ENCODE data around the gene MDFIC.

The MDFIC gene

GRCh38 chr7:114953724-114954123 is 31.8 kb downstream of the MDFIC start:
- Histone ChIP-seq H3K9me3 (ENCODE audit: insufficient read depth, low read depth, low read length) (no peaks in the 10 kb centered on the region), H3K36me3 (ENCODE audit: insufficient read depth, low read length) (no peaks in the 10 kb centered on the region), H3K4me1 (ENCODE audit: insufficient read depth, low read length) (no peaks in the 10 kb centered on the region), H3K27ac (ENCODE audit: low read depth, low read length) (no peak overlapping the region), H3K27me3 (ENCODE audit: insufficient read depth, low read length) (no peaks in the 10 kb centered on the region), H3K9ac (ENCODE audit: low read depth, low read length) (no peak overlapping the region), H3K4me3 (ENCODE audit: low read length) (no peak overlapping the region)
- 97% methylated on average over 2 of the region's 2 CpGs for WGBS

GRCh38 chr7:114956702-114957101 is 34.8 kb downstream of the MDFIC start:
- no peaks in the 10 kb centered on the region for H3K9me3 ChIP-seq (ENCODE audit: insufficient read depth, low read depth, low read length)
- H3K27ac ChIP-seq (ENCODE audit: low read depth, low read length) = no peak overlapping the region
- no peaks in the 10 kb centered on the region for H3K36me3 ChIP-seq (ENCODE audit: insufficient read depth, low read length)
- no peaks in the 10 kb centered on the region for H3K27me3 ChIP-seq (ENCODE audit: insufficient read depth, low read length)
- H3K9ac ChIP-seq (ENCODE audit: low read depth, low read length) = no peak overlapping the region
- H3K4me1 ChIP-seq (ENCODE audit: insufficient read depth, low read length) = no peaks in the 10 kb centered on the region
- H3K4me3 ChIP-seq (ENCODE audit: low read length) = no peak overlapping the region

- Histone ChIP-seq H3K9me3 (ENCODE audit: insufficient read depth, low read depth, low read length) (no peaks in the 10 kb centered on the region), H3K4me3 (ENCODE audit: low read length) (no peak overlapping the region), H3K36me3 (ENCODE audit: insufficient read depth, low read length) (no peaks in the 10 kb centered on the region), H3K27me3 (ENCODE audit: insufficient read depth, low read length) (no peaks in the 10 kb centered on the region), H3K9ac (ENCODE audit: low read depth, low read length) (no peak overlapping the region), H3K27ac (ENCODE audit: low read depth, low read length) (no peak overlapping the region), H3K4me1 (ENCODE audit: insufficient read depth, low read length) (no peaks in the 10 kb centered on the region)
- WGBS = no CpG with 5 or more reads among the region's 1 CpG
Observed at GRCh38 chr7:114957444-114957843, 35.5 kb downstream of the MDFIC start.

GRCh38 chr7:114959931-114960330 is 38.0 kb downstream of the MDFIC start:
- 97% methylated on average over 2 of the region's 3 CpGs for WGBS
- no peaks in the 10 kb centered on the region for H3K9me3 ChIP-seq (ENCODE audit: insufficient read depth, low read depth, low read length)
- no peak overlapping the region for H3K4me3 ChIP-seq (ENCODE audit: low read length)
- H3K27ac ChIP-seq (ENCODE audit: low read depth, low read length) = no peak overlapping the region
- H3K4me1 ChIP-seq (ENCODE audit: insufficient read depth, low read length) = no peaks in the 10 kb centered on the region
- H3K9ac ChIP-seq (ENCODE audit: low read depth, low read length) = no peak overlapping the region
- no peaks in the 10 kb centered on the region for H3K36me3 ChIP-seq (ENCODE audit: insufficient read depth, low read length)
- H3K27me3 ChIP-seq (ENCODE audit: insufficient read depth, low read length) = no peaks in the 10 kb centered on the region

- Histone ChIP-seq H3K36me3 (ENCODE audit: insufficient read depth, low read length) (no peaks in the 10 kb centered on the region), H3K9ac (ENCODE audit: low read depth, low read length) (no peak overlapping the region), H3K4me3 (ENCODE audit: low read length) (no peak overlapping the region), H3K9me3 (ENCODE audit: insufficient read depth, low read depth, low read length) (no peaks in the 10 kb centered on the region), H3K4me1 (ENCODE audit: insufficient read depth, low read length) (no peaks in the 10 kb centered on the region), H3K27ac (ENCODE audit: low read depth, low read length) (no peak overlapping the region), H3K27me3 (ENCODE audit: insufficient read depth, low read length) (no peaks in the 10 kb centered on the region)
- 98% methylated on average over 3 of the region's 3 CpGs for WGBS
Observed at GRCh38 chr7:114962441-114962840, 40.5 kb downstream of the MDFIC start.

- Histone ChIP-seq H3K27ac (ENCODE audit: low read depth, low read length) (no peak overlapping the region), H3K9me3 (ENCODE audit: insufficient read depth, low read depth, low read length) (no peaks in the 10 kb centered on the region), H3K9ac (ENCODE audit: low read depth, low read length) (no peak overlapping the region), H3K4me3 (ENCODE audit: low read length) (no peak overlapping the region), H3K4me1 (ENCODE audit: insufficient read depth, low read length) (no peaks in the 10 kb centered on the region), H3K36me3 (ENCODE audit: insufficient read depth, low read length) (no peaks in the 10 kb centered on the region), H3K27me3 (ENCODE audit: insufficient read depth, low read length) (no peaks in the 10 kb centered on the region)
- WGBS = 100% methylated on average over 2 of the region's 2 CpGs
Observed at GRCh38 chr7:114966156-114966555, 44.3 kb downstream of the MDFIC start.

- H3K4me3 ChIP-seq (ENCODE audit: low read length) = no peak overlapping the region
- WGBS = 100% methylated on average over 3 of the region's 4 CpGs
Observed at GRCh38 chr7:114969096-114969495, 47.2 kb downstream of the MDFIC start.

GRCh38 chr7:114970308-114970707 is 48.4 kb downstream of the MDFIC start:
- Histone ChIP-seq H3K27me3 (ENCODE audit: insufficient read depth, low read length) (no peaks in the 10 kb centered on the region), H3K4me1 (ENCODE audit: insufficient read depth, low read length) (peaks cover 13% of the 10 kb centered on the region), H3K4me3 (ENCODE audit: low read length) (no peak overlapping the region), H3K9ac (ENCODE audit: low read depth, low read length) (no peak overlapping the region), H3K9me3 (ENCODE audit: insufficient read depth, low read depth, low read length) (no peaks in the 10 kb centered on the region), H3K27ac (ENCODE audit: low read depth, low read length) (no peak overlapping the region), H3K36me3 (ENCODE audit: insufficient read depth, low read length) (no peaks in the 10 kb centered on the region)
- 94% methylated on average over 3 of the region's 3 CpGs for WGBS

More at GRCh38 chr7:114969096-114969495, 47.2 kb downstream of the MDFIC start:
- Histone ChIP-seq H3K9ac (ENCODE audit: low read depth, low read length) (no peak overlapping the region), H3K4me1 (ENCODE audit: insufficient read depth, low read length) (peaks cover 13% of the 10 kb centered on the region), H3K27me3 (ENCODE audit: insufficient read depth, low read length) (no peaks in the 10 kb centered on the region), H3K36me3 (ENCODE audit: insufficient read depth, low read length) (no peaks in the 10 kb centered on the region), H3K27ac (ENCODE audit: low read depth, low read length) (no peak overlapping the region), H3K9me3 (ENCODE audit: insufficient read depth, low read depth, low read length) (no peaks in the 10 kb centered on the region)

- H3K27me3 ChIP-seq (ENCODE audit: insufficient read depth, low read length) = no peaks in the 10 kb centered on the region
- H3K9me3 ChIP-seq (ENCODE audit: insufficient read depth, low read depth, low read length) = no peaks in the 10 kb centered on the region
- no peaks in the 10 kb centered on the region for H3K36me3 ChIP-seq (ENCODE audit: insufficient read depth, low read length)
- H3K4me1 ChIP-seq (ENCODE audit: insufficient read depth, low read length) = peaks cover 13% of the 10 kb centered on the region
- no peak overlapping the region for H3K4me3 ChIP-seq (ENCODE audit: low read length)
- 90% methylated on average over 1 of the region's 1 CpG for WGBS
- no peak overlapping the region for H3K9ac ChIP-seq (ENCODE audit: low read depth, low read length)
- H3K27ac ChIP-seq (ENCODE audit: low read depth, low read length) = no peak overlapping the region
Observed at GRCh38 chr7:114970732-114971131, 48.8 kb downstream of the MDFIC start.

- Histone ChIP-seq H3K4me3 (ENCODE audit: low read length) (no peak overlapping the region), H3K27me3 (ENCODE audit: insufficient read depth, low read length) (no peaks in the 10 kb centered on the region), H3K9me3 (ENCODE audit: insufficient read depth, low read depth, low read length) (no peaks in the 10 kb centered on the region), H3K4me1 (ENCODE audit: insufficient read depth, low read length) (peaks cover 13% of the 10 kb centered on the region), H3K27ac (ENCODE audit: low read depth, low read length) (no peak overlapping the region), H3K36me3 (ENCODE audit: insufficient read depth, low read length) (no peaks in the 10 kb centered on the region), H3K9ac (ENCODE audit: low read depth, low read length) (no peak overlapping the region)
- 93% methylated on average over 3 of the region's 3 CpGs for WGBS
Observed at GRCh38 chr7:114972567-114972966, 50.7 kb downstream of the MDFIC start.

- Histone ChIP-seq H3K9ac (ENCODE audit: low read depth, low read length) (no peak overlapping the region), H3K4me1 (ENCODE audit: insufficient read depth, low read length) (peaks cover 13% of the 10 kb centered on the region), H3K27me3 (ENCODE audit: insufficient read depth, low read length) (no peaks in the 10 kb centered on the region), H3K4me3 (ENCODE audit: low read length) (no peak overlapping the region), H3K36me3 (ENCODE audit: insufficient read depth, low read length) (no peaks in the 10 kb centered on the region), H3K9me3 (ENCODE audit: insufficient read depth, low read depth, low read length) (no peaks in the 10 kb centered on the region), H3K27ac (ENCODE audit: low read depth, low read length) (no peak overlapping the region)
- WGBS = 97% methylated on average over 3 of the region's 3 CpGs
Observed at GRCh38 chr7:114973147-114973546, 51.3 kb downstream of the MDFIC start.

- Histone ChIP-seq H3K9me3 (ENCODE audit: insufficient read depth, low read depth, low read length) (no peaks in the 10 kb centered on the region), H3K27me3 (ENCODE audit: insufficient read depth, low read length) (no peaks in the 10 kb centered on the region), H3K4me3 (ENCODE audit: low read length) (no peak overlapping the region), H3K27ac (ENCODE audit: low read depth, low read length) (no peak overlapping the region), H3K36me3 (ENCODE audit: insufficient read depth, low read length) (no peaks in the 10 kb centered on the region), H3K4me1 (ENCODE audit: insufficient read depth, low read length) (peaks cover 24% of the 10 kb centered on the region), H3K9ac (ENCODE audit: low read depth, low read length) (no peak overlapping the region)
- no CpG with 5 or more reads among the region's 2 CpGs for whole genome bisulfite sequencing
Observed at GRCh38 chr7:114975401-114975800, 53.5 kb downstream of the MDFIC start.

Data from HUES64 (cell line).